Fibroblast of lung (primary cell): ENCODE results near the gene CYTH2. TPM values are rescaled to one million over a fixed set of nuclear protein-coding genes. Genes with fewer than 3 reads are reported as not detected.

Experiments
- DNase-seq, 2 donors: peaks; one replicate each; pipeline versions ENCODE4 v3.0.0 to v3.0.0-alpha.2; 2010; ENCODE audit warnings: low read depth in 2 of 2
- H2AFZ ChIP-seq: 2 replicates; pipeline ENCODE4 v1.5.1; 2012; ENCODE audit warnings: low read length, control low read depth, inconsistent platforms
- H3K27ac ChIP-seq: 2 replicates; pipeline ENCODE4 v1.5.1; 2011; ENCODE audit warnings: low read length, control low read depth; ENCODE audit not compliant: insufficient read depth
- H3K27me3 ChIP-seq: 2 replicates; pipeline ENCODE4 v1.5.1; 2011; ENCODE audit warnings: mild to moderate bottlenecking, low read length; ENCODE audit not compliant: control insufficient read depth, insufficient read depth
- H3K36me3 ChIP-seq: 2 replicates; pipeline ENCODE4 v1.5.1; 2011; ENCODE audit warnings: low read length; ENCODE audit not compliant: control insufficient read depth, insufficient read depth
- H3K4me1 ChIP-seq: 2 replicates; pipeline ENCODE4 v1.5.1; 2011; ENCODE audit warnings: low read length; ENCODE audit not compliant: control insufficient read depth, insufficient read depth; ENCODE audit errors: extremely low read depth
- H3K4me2 ChIP-seq: 2 replicates; pipeline ENCODE4 v1.5.1; 2011; ENCODE audit warnings: low read length, control low read depth; ENCODE audit not compliant: insufficient read depth; ENCODE audit errors: extremely low read depth
- H3K4me3 ChIP-seq, 4 experiments: fragments of 200-600 bp in 1 of 4; sonication (generic) in 1 of 4; replicated peaks in 1 of 4; 2 replicates each; pipeline ENCODE4 v1.5.1; 2011 to 2016; ENCODE audit warnings: low read length in 4 of 4, low read depth in 3 of 4, mild to moderate bottlenecking in 3 of 4, control low read depth in 2 of 4, inconsistent platforms in 1 of 4, mixed read lengths in 1 of 4; ENCODE audit not compliant: insufficient read depth in 1 of 4; ENCODE audit errors: control extremely low read depth in 1 of 4
- H3K79me2 ChIP-seq: 2 replicates; pipeline ENCODE4 v1.5.1; 2012; ENCODE audit warnings: mild to moderate bottlenecking, low read length, inconsistent platforms; ENCODE audit not compliant: control insufficient read depth, insufficient read depth
- H3K9ac ChIP-seq: 2 replicates; pipeline ENCODE4 v1.5.1; 2011; ENCODE audit warnings: mild to moderate bottlenecking, low read length, control low read depth; ENCODE audit not compliant: insufficient read depth
- H3K9me3 ChIP-seq: 2 replicates; pipeline ENCODE4 v1.5.1; 2012; ENCODE audit warnings: low read depth, low read length; ENCODE audit not compliant: control insufficient read depth, insufficient read depth
- H4K20me1 ChIP-seq: 2 replicates; pipeline ENCODE4 v1.5.1; 2011; ENCODE audit warnings: low read length; ENCODE audit not compliant: control insufficient read depth, insufficient read depth; ENCODE audit errors: extremely low read depth
- EZH2 ChIP-seq: IDR thresholded peaks from 2 replicates; pipeline ENCODE4 v1.5.1; 2012; ENCODE audit warnings: low read length, control low read depth, mild to moderate bottlenecking; ENCODE audit errors: missing control alignments
- polyA plus RNA-seq, 2 donors: library from polyadenylated mRNA; depleted of rRNA in 1 of 2; stranded (reverse) in 1 of 2; unstranded in 1 of 2; fragments of >200 nt; gene quantifications; 2 replicates each; pipeline ENCODE4 v1.2.1, GENCODE V29; 2011 to 2012; ENCODE audit warnings: missing spikeins in 1 of 2
- total RNA-seq: library from RNA; depleted of rRNA; stranded (reverse); fragments of >200 nt; gene quantifications from 2 replicates; pipeline ENCODE4 v1.2.1, GENCODE V29; 2014
- TF ChIP-seq, protein P1 (sequence below), 2 donors: IDR thresholded peaks in 1 of 2; conservative IDR thresholded peaks in 1 of 2; 1 replicate in 1 of 2; 2 replicates in 1 of 2; pipeline ENCODE4 v1.5.1; 2011 to 2012; ENCODE audit warnings: low read length in 2 of 2, control low read depth in 1 of 2, inconsistent platforms in 1 of 2, low read depth in 1 of 2, mild to moderate bottlenecking in 1 of 2

The CYTH2 gene
- total and polyA plus RNA-seq, 2 donors (not counting 1 experiment from before 2014, with no cell fraction given), result 18.6 to 25.8 TPM

DNA sequence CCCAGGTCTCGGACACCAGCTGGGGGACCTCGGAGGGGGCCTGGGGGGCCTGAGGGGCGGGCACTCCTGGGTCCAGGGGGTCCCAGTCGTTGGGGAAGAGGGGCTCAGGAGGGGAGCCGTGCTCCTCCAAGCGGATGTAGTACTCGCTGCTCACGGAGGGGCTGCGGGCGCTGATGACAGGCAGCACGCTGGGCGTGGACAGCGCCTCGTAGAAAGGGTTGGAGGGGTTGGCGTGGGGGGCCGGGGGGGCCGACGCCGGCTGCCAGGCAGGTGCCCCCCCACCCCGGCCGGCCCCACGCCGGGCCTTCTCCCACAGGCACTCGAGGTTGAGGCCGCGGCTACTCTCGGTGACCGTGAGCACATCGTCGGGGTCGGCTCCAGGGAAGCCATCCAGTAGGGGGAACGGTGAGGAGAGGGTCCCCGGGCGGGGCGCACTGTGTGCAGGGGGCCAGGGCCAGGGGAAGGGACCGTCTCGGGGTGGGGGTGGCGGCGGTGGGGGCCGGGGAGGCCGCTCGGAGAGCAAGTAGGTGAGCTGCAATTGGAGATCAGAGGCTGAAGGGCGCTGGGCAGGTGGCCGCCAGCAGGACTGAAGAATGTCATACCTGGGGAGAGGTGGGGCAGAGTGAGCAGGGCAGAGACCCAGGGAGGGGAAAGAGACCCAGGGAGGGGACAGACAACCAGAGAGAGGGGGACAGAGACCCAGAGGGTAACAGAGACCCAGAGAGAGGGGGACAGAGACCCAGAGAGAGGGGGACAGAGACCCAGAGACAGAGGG lies 30.3 kb downstream of the CYTH2 start:
- TF ChIP-seq, protein P1, sequence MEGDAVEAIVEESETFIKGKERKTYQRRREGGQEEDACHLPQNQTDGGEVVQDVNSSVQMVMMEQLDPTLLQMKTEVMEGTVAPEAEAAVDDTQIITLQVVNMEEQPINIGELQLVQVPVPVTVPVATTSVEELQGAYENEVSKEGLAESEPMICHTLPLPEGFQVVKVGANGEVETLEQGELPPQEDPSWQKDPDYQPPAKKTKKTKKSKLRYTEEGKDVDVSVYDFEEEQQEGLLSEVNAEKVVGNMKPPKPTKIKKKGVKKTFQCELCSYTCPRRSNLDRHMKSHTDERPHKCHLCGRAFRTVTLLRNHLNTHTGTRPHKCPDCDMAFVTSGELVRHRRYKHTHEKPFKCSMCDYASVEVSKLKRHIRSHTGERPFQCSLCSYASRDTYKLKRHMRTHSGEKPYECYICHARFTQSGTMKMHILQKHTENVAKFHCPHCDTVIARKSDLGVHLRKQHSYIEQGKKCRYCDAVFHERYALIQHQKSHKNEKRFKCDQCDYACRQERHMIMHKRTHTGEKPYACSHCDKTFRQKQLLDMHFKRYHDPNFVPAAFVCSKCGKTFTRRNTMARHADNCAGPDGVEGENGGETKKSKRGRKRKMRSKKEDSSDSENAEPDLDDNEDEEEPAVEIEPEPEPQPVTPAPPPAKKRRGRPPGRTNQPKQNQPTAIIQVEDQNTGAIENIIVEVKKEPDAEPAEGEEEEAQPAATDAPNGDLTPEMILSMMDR (conservative IDR thresholded peaks at IDR 0.05 in 1 of 2, IDR thresholded peaks at IDR 0.05 in 1 of 2; ENCODE audit: low read depth in 1 of 2, low read length in 2 of 2), result no peak
- TF ChIP-seq EZH2, result no peak
- no peak for DNase-seq
- no peaks in the 10 kb centered on the region for H3K79me2 ChIP-seq
- no peak overlapping the region for H3K9ac ChIP-seq
- no peak overlapping the region for H3K4me3 ChIP-seq
- no peaks in the 10 kb centered on the region for H4K20me1 ChIP-seq
- H3K27ac ChIP-seq, result no peak overlapping the region
- no peak overlapping the region for H2AFZ ChIP-seq
- no peaks in the 10 kb centered on the region for H3K36me3 ChIP-seq
- no peak overlapping the region for H3K4me2 ChIP-seq
- no peaks in the 10 kb centered on the region for H3K9me3 ChIP-seq
- peaks cover 29% of the 10 kb centered on the region for H3K27me3 ChIP-seq
- H3K4me1 ChIP-seq, result no peaks in the 10 kb centered on the region

DNA sequence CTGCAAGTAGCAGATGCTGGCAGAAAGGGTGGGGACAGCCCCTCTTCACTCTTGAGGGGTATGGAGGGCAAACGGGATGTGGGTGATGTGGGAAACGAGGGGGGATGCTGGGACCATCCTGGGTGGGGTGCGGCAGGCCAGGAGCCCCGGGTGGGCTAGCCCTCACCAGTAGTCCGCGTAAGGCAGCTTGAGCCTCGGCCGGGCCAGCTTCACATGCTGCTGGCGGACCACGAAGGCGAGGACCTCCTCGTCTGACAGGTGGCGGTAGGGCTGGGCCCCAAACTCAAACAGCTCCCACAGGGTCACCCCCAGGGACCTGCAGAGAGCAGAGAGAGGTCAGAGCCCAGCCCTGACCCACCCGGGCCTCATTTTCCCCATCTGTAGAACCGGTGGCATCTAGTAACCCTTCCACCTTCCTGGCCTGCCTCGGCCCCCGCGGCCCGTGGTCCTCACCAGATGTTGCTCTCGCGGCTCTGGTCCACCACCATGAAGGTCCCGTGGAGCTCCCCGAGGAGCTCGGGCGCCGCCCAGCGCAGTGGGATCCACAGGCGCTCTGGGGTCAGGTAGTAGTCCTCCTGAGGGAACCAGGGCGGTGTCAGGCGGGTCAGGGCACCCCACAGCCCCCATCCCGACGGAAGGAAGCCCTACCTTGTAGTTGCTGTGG lies 31.8 kb downstream of the CYTH2 start:
- no peak overlapping the region for H3K4me2 ChIP-seq
- no peaks in the 10 kb centered on the region for H3K4me1 ChIP-seq
- H3K79me2 ChIP-seq, result no peaks in the 10 kb centered on the region
- peaks cover 25% of the 10 kb centered on the region for H3K27me3 ChIP-seq
- no peaks in the 10 kb centered on the region for H3K9me3 ChIP-seq
- no peak overlapping the region for H3K27ac ChIP-seq
- no peak overlapping the region for H3K4me3 ChIP-seq
- H3K9ac ChIP-seq, result no peak overlapping the region
- TF ChIP-seq, protein P1 (conservative IDR thresholded peaks at IDR 0.05 in 1 of 2, IDR thresholded peaks at IDR 0.05 in 1 of 2; ENCODE audit: low read depth in 1 of 2, low read length in 2 of 2), result no peak
- TF ChIP-seq EZH2, result no peak
- H2AFZ ChIP-seq, result no peak overlapping the region
- no peaks in the 10 kb centered on the region for H3K36me3 ChIP-seq
- H4K20me1 ChIP-seq, result no peaks in the 10 kb centered on the region
- DNase-seq, result no peak

DNA sequence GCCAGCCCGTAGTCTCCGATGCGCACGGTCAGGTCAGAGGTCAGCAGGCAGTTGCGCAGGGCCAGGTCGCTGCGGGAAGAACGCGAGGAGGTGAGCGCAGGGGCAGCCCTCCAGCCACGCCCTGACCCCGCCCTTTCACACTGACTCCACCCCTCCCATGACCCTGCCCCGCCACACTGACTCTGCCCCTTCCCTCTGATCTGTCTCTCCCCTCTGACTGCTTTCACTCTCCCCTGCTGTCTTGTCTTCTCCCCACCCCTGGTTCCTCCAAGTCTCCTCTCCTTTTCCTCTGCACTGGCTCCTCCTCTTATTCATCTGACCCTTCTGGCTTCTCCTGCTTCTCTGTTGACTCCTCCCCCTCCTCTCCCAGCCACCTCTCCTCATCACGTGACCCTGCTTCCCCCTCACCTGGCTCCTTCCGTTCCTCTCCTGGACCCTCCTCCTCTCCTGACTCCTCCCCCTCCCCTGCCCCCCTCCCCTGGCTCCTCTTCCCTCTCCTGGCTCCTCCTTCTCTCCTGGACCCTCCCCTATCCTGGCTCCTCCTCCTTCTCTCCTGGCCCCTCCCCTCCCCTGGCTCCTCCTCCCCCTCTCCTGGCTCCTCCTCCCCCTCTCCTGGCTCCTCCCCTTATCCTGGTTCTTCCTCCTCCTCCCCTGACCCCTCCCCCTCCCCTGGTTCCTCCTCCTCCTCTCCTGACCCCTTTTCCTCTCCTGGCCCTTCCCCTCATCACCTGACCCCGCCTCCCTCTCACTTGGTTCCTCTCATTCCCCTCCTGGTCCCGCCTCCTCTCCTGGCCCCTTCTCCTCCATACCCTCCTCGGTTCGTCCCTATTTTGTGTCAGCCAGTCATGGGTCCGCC lies 32.6 kb downstream of the CYTH2 start:
- no peaks in the 10 kb centered on the region for H3K36me3 ChIP-seq
- H3K27ac ChIP-seq, result no peak overlapping the region
- H3K4me3 ChIP-seq, result no peak overlapping the region
- H4K20me1 ChIP-seq, result no peaks in the 10 kb centered on the region
- no peaks in the 10 kb centered on the region for H3K9me3 ChIP-seq
- no peak overlapping the region for H3K9ac ChIP-seq
- no peak for TF ChIP-seq EZH2
- TF ChIP-seq, protein P1 (conservative IDR thresholded peaks at IDR 0.05 in 1 of 2, IDR thresholded peaks at IDR 0.05 in 1 of 2; ENCODE audit: low read depth in 1 of 2, low read length in 2 of 2), result no peak
- H3K79me2 ChIP-seq, result no peaks in the 10 kb centered on the region
- H2AFZ ChIP-seq, result no peak overlapping the region
- DNase-seq, result no peak
- no peaks in the 10 kb centered on the region for H3K4me1 ChIP-seq
- peaks cover 25% of the 10 kb centered on the region for H3K27me3 ChIP-seq
- no peak overlapping the region for H3K4me2 ChIP-seq
